Measurements from ENCODE around the gene LRFN3. TPM values are rescaled to one million over a fixed set of nuclear protein-coding genes. Genes with fewer than 3 reads are reported as not detected.

Gene LRFN3
- total RNA-seq, 2 donors from 2014 or later: 10.0 to 17.4 TPM

DNA sequence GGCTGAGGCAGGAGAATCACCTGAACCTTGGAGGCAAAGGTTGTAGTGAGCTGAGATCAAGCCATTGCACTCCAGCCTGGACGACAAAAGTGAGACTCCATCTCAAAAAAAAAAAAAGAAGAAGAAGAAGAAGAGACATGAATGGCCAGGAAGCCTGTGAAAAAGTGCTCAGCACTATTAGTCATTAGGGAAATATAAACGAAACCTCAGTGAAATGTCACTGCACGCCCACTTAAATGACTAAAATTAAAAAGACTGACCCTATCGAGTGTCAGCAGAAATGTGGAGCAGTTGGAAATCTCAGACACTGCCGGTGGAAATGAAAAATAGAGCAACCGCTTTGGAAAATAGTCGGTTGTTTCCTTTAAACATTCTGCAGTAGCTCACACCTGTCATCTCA lies 22.6 kb upstream of the LRFN3 start:
- intact Hi-C loops (cut with DNase I): no loop called here
- Histone ChIP-seq H3K36me3 (no peaks in the 10 kb centered on the region), H3K4me3 (no peak overlapping the region), H3K27ac (no peak overlapping the region), H3K4me1 (no peaks in the 10 kb centered on the region), H3K9me3 (no peaks in the 10 kb centered on the region), H3K9ac (ENCODE audit: low read depth in 2 of 2, low read length in 2 of 2) (no peak overlapping the region), H3K27me3 (no peaks in the 10 kb centered on the region)
- TF ChIP-seq, protein P1, sequence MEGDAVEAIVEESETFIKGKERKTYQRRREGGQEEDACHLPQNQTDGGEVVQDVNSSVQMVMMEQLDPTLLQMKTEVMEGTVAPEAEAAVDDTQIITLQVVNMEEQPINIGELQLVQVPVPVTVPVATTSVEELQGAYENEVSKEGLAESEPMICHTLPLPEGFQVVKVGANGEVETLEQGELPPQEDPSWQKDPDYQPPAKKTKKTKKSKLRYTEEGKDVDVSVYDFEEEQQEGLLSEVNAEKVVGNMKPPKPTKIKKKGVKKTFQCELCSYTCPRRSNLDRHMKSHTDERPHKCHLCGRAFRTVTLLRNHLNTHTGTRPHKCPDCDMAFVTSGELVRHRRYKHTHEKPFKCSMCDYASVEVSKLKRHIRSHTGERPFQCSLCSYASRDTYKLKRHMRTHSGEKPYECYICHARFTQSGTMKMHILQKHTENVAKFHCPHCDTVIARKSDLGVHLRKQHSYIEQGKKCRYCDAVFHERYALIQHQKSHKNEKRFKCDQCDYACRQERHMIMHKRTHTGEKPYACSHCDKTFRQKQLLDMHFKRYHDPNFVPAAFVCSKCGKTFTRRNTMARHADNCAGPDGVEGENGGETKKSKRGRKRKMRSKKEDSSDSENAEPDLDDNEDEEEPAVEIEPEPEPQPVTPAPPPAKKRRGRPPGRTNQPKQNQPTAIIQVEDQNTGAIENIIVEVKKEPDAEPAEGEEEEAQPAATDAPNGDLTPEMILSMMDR (IDR thresholded peaks at IDR 0.05): no peak
- DNase-seq: no peak

DNA sequence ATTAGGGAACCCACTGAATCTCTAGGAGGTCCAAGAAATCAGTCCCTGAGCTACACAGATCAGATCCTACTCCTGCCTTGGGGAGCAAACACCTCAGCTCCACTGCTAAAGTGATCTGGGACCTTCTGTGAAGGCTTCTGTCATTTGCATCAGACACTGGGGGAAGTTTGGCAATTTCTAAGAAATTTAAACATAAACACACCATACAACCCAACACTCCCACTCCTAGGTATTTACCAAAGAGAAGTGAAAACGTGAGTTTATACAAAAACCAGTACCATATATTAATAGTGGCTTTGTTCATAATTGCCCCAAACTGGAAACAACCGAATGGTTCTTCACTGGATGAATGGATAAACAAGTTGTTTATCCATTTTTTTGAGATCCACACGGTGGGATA lies 20.7 kb upstream of the LRFN3 start:
- intact Hi-C loops (cut with DNase I): no loop called here
- no peak for DNase-seq
- no peaks in the 10 kb centered on the region for H3K27me3 ChIP-seq
- H3K9ac ChIP-seq (ENCODE audit: low read depth in 2 of 2, low read length in 2 of 2): no peak overlapping the region
- no peaks in the 10 kb centered on the region for H3K9me3 ChIP-seq
- H3K36me3 ChIP-seq: no peaks in the 10 kb centered on the region
- no peak overlapping the region for H3K27ac ChIP-seq
- TF ChIP-seq, protein P1 (IDR thresholded peaks at IDR 0.05): no peak
- no peak overlapping the region for H3K4me3 ChIP-seq
- H3K4me1 ChIP-seq: no peaks in the 10 kb centered on the region

DNA sequence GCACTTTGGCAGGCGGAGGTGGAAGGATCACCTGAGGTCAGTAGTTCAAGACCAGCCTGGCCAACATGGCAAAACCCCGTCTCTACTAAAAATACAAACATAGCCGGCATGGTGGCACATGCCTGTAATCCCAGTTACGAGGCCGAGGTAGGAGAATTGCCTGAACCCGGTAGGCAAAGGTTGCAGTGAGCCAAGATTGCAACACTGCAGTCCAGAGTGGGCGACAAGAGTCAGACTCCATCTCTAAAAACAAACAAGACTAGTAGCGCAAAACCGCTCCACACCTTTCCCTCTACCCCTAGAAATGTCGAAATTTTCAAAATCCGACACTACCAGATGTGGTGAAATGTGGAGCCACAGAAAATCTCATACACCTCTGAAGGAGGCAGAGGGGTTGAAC lies 16.9 kb upstream of the LRFN3 start:
- Histone ChIP-seq H3K9ac (ENCODE audit: low read depth in 2 of 2, low read length in 2 of 2) (no peak overlapping the region), H3K36me3 (no peaks in the 10 kb centered on the region), H3K4me1 (no peaks in the 10 kb centered on the region), H3K9me3 (no peaks in the 10 kb centered on the region), H3K27me3 (no peaks in the 10 kb centered on the region), H3K27ac (no peak overlapping the region), H3K4me3 (no peak overlapping the region)
- intact Hi-C loops (cut with DNase I): no loop called here
- TF ChIP-seq, protein P1 (IDR thresholded peaks at IDR 0.05): no peak
- DNase-seq: no peak

DNA sequence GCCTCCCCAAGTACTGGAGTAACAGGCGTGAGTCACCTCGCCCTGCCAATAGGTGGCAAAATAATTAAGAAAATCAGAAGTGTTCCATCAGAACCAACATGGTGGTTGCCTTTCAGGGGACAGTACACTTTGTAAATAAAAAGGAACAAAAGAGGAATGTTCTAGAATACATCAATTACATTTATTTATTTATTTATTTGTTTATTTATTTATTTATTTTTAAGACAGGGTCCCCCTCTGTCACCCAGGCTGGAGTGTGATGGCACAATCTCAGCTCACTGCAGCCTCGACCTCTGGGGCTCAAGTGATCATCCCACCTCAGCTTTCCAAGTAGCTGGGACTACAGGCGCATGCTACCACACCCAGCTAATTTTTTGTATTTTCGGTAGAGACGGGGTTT lies 15.2 kb upstream of the LRFN3 start:
- Histone ChIP-seq H3K9ac (ENCODE audit: low read depth in 2 of 2, low read length in 2 of 2) (no peak overlapping the region), H3K27me3 (no peaks in the 10 kb centered on the region), H3K9me3 (no peaks in the 10 kb centered on the region), H3K4me1 (no peaks in the 10 kb centered on the region), H3K36me3 (no peaks in the 10 kb centered on the region), H3K4me3 (no peak overlapping the region), H3K27ac (no peak overlapping the region)
- TF ChIP-seq, protein P1 (IDR thresholded peaks at IDR 0.05): no peak
- intact Hi-C loops (cut with DNase I): no loop called here
- DNase-seq: no peak

DNA sequence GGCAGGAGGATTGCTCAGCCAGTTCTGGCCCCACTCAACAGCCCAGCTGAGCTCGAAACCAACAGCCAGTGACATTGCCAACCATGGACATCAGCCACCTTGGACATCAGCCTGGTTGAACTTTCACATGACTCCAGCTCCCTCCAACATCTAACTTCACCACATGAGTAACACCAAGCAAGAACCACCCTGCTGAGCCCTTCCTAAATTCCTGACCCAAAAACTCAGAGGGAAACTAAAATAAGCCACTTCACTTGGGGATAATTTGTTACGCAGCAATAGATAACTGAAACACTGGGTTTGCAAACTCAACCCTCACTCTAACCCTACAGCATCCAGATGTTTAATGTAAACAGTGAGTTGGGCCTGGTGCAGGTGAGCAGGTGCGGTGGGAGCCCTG lies 10.7 kb upstream of the LRFN3 start:
- no peak for DNase-seq
- intact Hi-C loops (cut with DNase I): no loop called here

More for the DNA sequence above, 10.7 kb upstream of the LRFN3 start:
- no peaks in the 10 kb centered on the region for H3K27me3 ChIP-seq
- H3K4me3 ChIP-seq: no peak overlapping the region
- H3K9me3 ChIP-seq: no peaks in the 10 kb centered on the region
- H3K27ac ChIP-seq: no peak overlapping the region
- H3K36me3 ChIP-seq: no peaks in the 10 kb centered on the region
- TF ChIP-seq, protein P1 (IDR thresholded peaks at IDR 0.05): no peak
- H3K4me1 ChIP-seq: no peaks in the 10 kb centered on the region
- H3K9ac ChIP-seq (ENCODE audit: low read depth in 2 of 2, low read length in 2 of 2): no peak overlapping the region
